GM12878 (cell line): ENCODE measurements around the gene SPARC. TPM values are rescaled to one million over a fixed set of nuclear protein-coding genes. Genes with fewer than 3 reads are reported as not detected.

ENCODE experiments used
- ATAC-seq: fragments of 200-7000 bp; cut with Tn5 transposase; 3 replicates; pipeline ENCODE4 v1.9.1; 2020; ENCODE audit warnings: mild to moderate bottlenecking, moderate library complexity
- BruUV-seq: library from RNA; stranded (reverse); fragments of 400-500 nt; replicated peaks from 2 replicates; lab custom pipeline; 2021; lab: Mats Ljungman, UMichigan
- CTCF ChIA-PET: fragments of 300-600 bp; sonication (Branson Sonifier 250); formaldehyde crosslinking; extraction: SDS; loops from one replicate; lab custom pipeline; 2021; ENCODE audit warnings: inconsistent platforms; lab: Yijun Ruan, JAX
- POLR2A ChIA-PET: fragments of 350-600 bp; formaldehyde crosslinking; extraction: SDS; loops from one replicate; lab custom pipeline; 2021; ENCODE audit warnings: inconsistent platforms; lab: Charles Lee
- RAD21 ChIA-PET: fragments of 300-600 bp; sonication (Branson Sonifier 250); formaldehyde crosslinking; loops from one replicate; lab custom pipeline; 2023; ENCODE audit warnings: antibody characterized with exemption; ENCODE audit not compliant: unreplicated experiment; lab: Charles Lee
- SMC1A ChIA-PET: fragments of 300-600 bp; sonication (Branson Sonifier 250); formaldehyde crosslinking; loops from one replicate; lab custom pipeline; 2023; ENCODE audit not compliant: unreplicated experiment, uncharacterized antibody; lab: Charles Lee
- DNase-seq: peaks from one replicate; pipeline ENCODE4 v3.0.0-alpha.2; 2011; ENCODE audit warnings: low read depth, low spot score
- FAIRE-seq: peaks from 3 replicates; lab custom pipeline; 2011; peaks lifted over from hg19 to GRCh38; lab: Jason Lieb, UNC
- H2AFZ ChIP-seq: 2 replicates; pipeline ENCODE4 v1.6.0; 2011; ENCODE audit warnings: low read depth, low read length, control low read depth; ENCODE audit not compliant: control insufficient read depth
- H3K27ac ChIP-seq: 2 replicates; pipeline ENCODE4 v1.5.1; 2011; ENCODE audit warnings: control low read depth; ENCODE audit not compliant: control insufficient read depth, insufficient read depth
- H3K27me3 ChIP-seq, 2 experiments: replicated peaks in 1 of 2; 2 replicates each; pipeline versions ENCODE4 v1.6.0 to v1.6.1; 2011; ENCODE audit warnings: low read length in 1 of 2; ENCODE audit not compliant: control insufficient read depth in 2 of 2, insufficient read depth in 2 of 2
- H3K36me3 ChIP-seq, 2 experiments: 2 replicates each; pipeline ENCODE4 v1.5.1; 2011; ENCODE audit warnings: low read length in 1 of 2; ENCODE audit not compliant: control insufficient read depth in 2 of 2, insufficient read depth in 2 of 2
- H3K4me1 ChIP-seq: 2 replicates; pipeline ENCODE4 v1.6.1; 2011; ENCODE audit warnings: mild to moderate bottlenecking, low read length, moderate library complexity, mixed read lengths; ENCODE audit not compliant: control insufficient read depth, insufficient read depth
- H3K4me2 ChIP-seq: 2 replicates; pipeline ENCODE4 v1.6.0; 2011; ENCODE audit warnings: control low read depth; ENCODE audit not compliant: control insufficient read depth, insufficient read depth
- H3K4me3 ChIP-seq: fragments of 200-600 bp; sonication (generic); 2 replicates; pipeline ENCODE4 v1.5.1; 2016
- H3K79me2 ChIP-seq: 2 replicates; pipeline ENCODE4 v1.6.0; 2011; ENCODE audit warnings: low read length; ENCODE audit not compliant: control insufficient read depth, insufficient read depth
- H3K9ac ChIP-seq: 2 replicates; pipeline ENCODE4 v1.8.0; 2011; ENCODE audit warnings: low read length, control low read depth, mixed read lengths; ENCODE audit not compliant: control insufficient read depth, insufficient read depth
- H3K9me3 ChIP-seq: replicated peaks from 3 replicates; pipeline ENCODE4 v1.5.1; 2011; ENCODE audit warnings: mild to moderate bottlenecking, low read length; ENCODE audit not compliant: control insufficient read depth, insufficient read depth
- H4K20me1 ChIP-seq: 2 replicates; pipeline ENCODE4 v1.6.0; 2011; ENCODE audit not compliant: control insufficient read depth, insufficient read depth
- BMI1 ChIP-seq: fragments of 450-650 bp; IDR thresholded peaks from 2 replicates; pipeline ENCODE4 v1.6.1; 2016; ENCODE audit warnings: mild to moderate bottlenecking, moderate library complexity, borderline replicate concordance
- FOXM1 ChIP-seq: IDR thresholded peaks from 2 replicates; pipeline ENCODE4 v1.6.1; 2012; ENCODE audit warnings: low read depth, mild to moderate bottlenecking, inconsistent platforms, low read length, moderate library complexity
- IKZF1 ChIP-seq: fragments of 450-650 bp; conservative IDR thresholded peaks from 2 replicates; pipeline ENCODE4 v1.6.1; 2017; ENCODE audit warnings: antibody characterized with exemption, mild to moderate bottlenecking
- IKZF2 ChIP-seq, 2 experiments: fragments of 450-650 bp; IDR thresholded peaks; 2 replicates each; pipeline ENCODE4 v1.6.1; 2017; ENCODE audit warnings: mild to moderate bottlenecking in 2 of 2, moderate library complexity in 2 of 2
- IRF5 ChIP-seq: fragments of 450-650 bp; IDR thresholded peaks from 2 replicates; pipeline ENCODE4 v1.6.1; 2017; ENCODE audit warnings: borderline replicate concordance
- NR2F1 ChIP-seq: fragments of 450-650 bp; conservative IDR thresholded peaks from 2 replicates; pipeline ENCODE4 v1.6.1; 2017; ENCODE audit warnings: mild to moderate bottlenecking
- NRF1 ChIP-seq: conservative IDR thresholded peaks from 2 replicates; pipeline ENCODE4 v1.6.1; 2011; ENCODE audit warnings: mild to moderate bottlenecking, low read depth, low read length, improper control_type of control experiment
- POU2F2 ChIP-seq: IDR thresholded peaks from 3 replicates; pipeline ENCODE4 v1.6.1; 2011; ENCODE audit warnings: low read depth, mild to moderate bottlenecking, low read length, borderline replicate concordance
- RAD21 ChIP-seq: IDR thresholded peaks from 2 replicates; pipeline ENCODE4 v1.6.1; 2011; ENCODE audit warnings: mild to moderate bottlenecking, low read depth, low read length, moderate library complexity; ENCODE audit not compliant: insufficient read depth
- RB1 ChIP-seq: fragments of 450-650 bp; formaldehyde crosslinking; IDR thresholded peaks from 2 replicates; pipeline ENCODE4 v1.6.1; 2017; ENCODE audit warnings: mild to moderate bottlenecking, borderline replicate concordance
- SKIL ChIP-seq: fragments of 450-650 bp; IDR thresholded peaks from 2 replicates; pipeline ENCODE4 v1.6.1; 2017; ENCODE audit warnings: mild to moderate bottlenecking, low read depth, inconsistent platforms; ENCODE audit not compliant: poor library complexity, severe bottlenecking
- SMARCA5 ChIP-seq: fragments of 450-650 bp; IDR thresholded peaks from 2 replicates; pipeline ENCODE4 v1.6.1; 2017; ENCODE audit warnings: mild to moderate bottlenecking
- SMC3 ChIP-seq: IDR thresholded peaks from 2 replicates; pipeline ENCODE4 v1.6.1; 2011; ENCODE audit warnings: low read length, improper control_type of control experiment, borderline replicate concordance
- TCF12 ChIP-seq: IDR thresholded peaks from 2 replicates; pipeline ENCODE4 v1.6.1; 2011; ENCODE audit warnings: low read depth, mild to moderate bottlenecking, low read length
- ZNF687 ChIP-seq: fragments of 450-650 bp; IDR thresholded peaks from 2 replicates; pipeline ENCODE4 v1.6.1; 2017; ENCODE audit warnings: mild to moderate bottlenecking, moderate library complexity
- WGBS: methylation state at CpG from one replicate; pipeline ENCODE4 v1.1.6; 2016; ENCODE audit warnings: low lambda C conversion rate; ENCODE audit not compliant: insufficient replicate concordance, insufficient coverage; ENCODE audit errors: missing lambda C conversion rate; 5-methylcytosine and 5-hydroxymethylcytosine counted together
- in situ Hi-C: fragments of 300-500 bp; cut with MboI; formaldehyde crosslinking; loops from 9 replicates; pipeline ENCODE4 v1.14.3; 2018; ENCODE audit warnings: mixed read lengths
- intact Hi-C: fragments of 100-400 bp; cut with micrococcal nuclease; formaldehyde crosslinking; loops from one replicate; pipeline ENCODE4 v1.14.2; 2022; ENCODE audit not compliant: unreplicated experiment
- polyA plus RNA-seq, 11 experiments: library from polyadenylated mRNA; depleted of rRNA in 4 of 11; unstranded in 6 of 11; stranded (reverse) in 5 of 11; fragments of >200 nt; fragmentation: Nextera tagmentation in 4 of 11; fragmentation: Illumina TruSeq in 1 of 11; extraction: Ambion mirVana in 4 of 11; extraction: Trizol in 1 of 11; gene quantifications; 1 replicate in 1 of 11; 2 replicates in 10 of 11; pipeline versions ENCODE4 v1.2.1 to v1.2.3, GENCODE V29; 2011 to 2016; ENCODE audit warnings: inconsistent platforms in 2 of 11, missing spikeins in 2 of 11, low read depth in 1 of 11
- total RNA-seq, 4 experiments: library from RNA; depleted of rRNA in 3 of 4; stranded (reverse); fragments of >200 nt in 3 of 4; fragmentation: Illumina TruSeq in 1 of 4; extraction: Trizol in 1 of 4; gene quantifications; 2 replicates each; pipeline versions ENCODE4 v1.2.1 to v1.2.3, GENCODE V29; 2013 to 2021

The SPARC gene
- total and polyA plus RNA-seq, 10 of the 15 experiments (the other 5 are each of a cell fraction or from before 2014, with no cell fraction given), result 29.6 to 154 (median 57.0) TPM

GRCh38 chr5:151659001-151659754 is 27.5 kb downstream of the SPARC start:
- peak; percentile 83 for ATAC-seq
- Histone ChIP-seq H3K9ac (no peak overlapping the region), H3K9me3 (no peaks in the 10 kb centered on the region), H3K79me2 (no peaks in the 10 kb centered on the region), H3K4me3 (no peak overlapping the region), H3K27me3 (no peaks in the 10 kb centered on the region; a peak in 1 of 4 replicates), H3K27ac (no peak overlapping the region), H3K4me1 (peaks cover 35% of the 10 kb centered on the region), H4K20me1 (no peaks in the 10 kb centered on the region), H3K4me2 (no peak overlapping the region), H2AFZ (peak overlapping the region; percentile 52), H3K36me3 (no peaks in the 10 kb centered on the region; a peak in 1 of 4 replicates)
- RAD21 ChIA-PET, result interaction anchor here (0.7 to 8.0 kb wide), 20 partner anchors 13 to 484 kb away, joined by 3 to 207 read pairs (median 6); partner anchors contain the start of gene G3BP1
- peak; percentile 41 for FAIRE-seq
- POLR2A ChIA-PET, result interaction anchor here (0.6 to 2.1 kb wide), 6 partner anchors 82 to 184 kb away, joined by 3 to 11 read pairs (median 4); partner anchors contain the start of gene G3BP1
- in situ Hi-C loops, result no loop called here
- SMC1A ChIA-PET, result interaction anchor here (0.6 to 12.1 kb wide), 26 partner anchors 11 to 691 kb away, joined by 3 to 256 read pairs (median 4); partner anchors contain the start of gene G3BP1
- DNase-seq, result peak; percentile 39
- CTCF ChIA-PET, result interaction anchor here (0.6 to 7.5 kb wide), 53 partner anchors 11 to 856 kb away, joined by 3 to 381 read pairs (median 4); partner anchors contain the start of genes ATOX1, G3BP1 and SLC36A1
- WGBS, result 29% methylated on average over 10 of the region's 10 CpGs
- intact Hi-C loops, result loop anchor here (1.0 to 10.0 kb wide), 5 partner anchors 62 to 688 kb away; partner anchors contain the start of gene G3BP1
- no TSS peak for BruUV-seq
- TF ChIP-seq IKZF2 (IDR thresholded peaks at IDR 0.05) (0 out of 4 replicates have a peak, but pooled peaks of 1 of the 2 experiments have one; percentile 29), ZNF687 (0 out of 2 replicates have a peak, but pooled peaks have one; percentile 29), SKIL (peak; percentile 34), NRF1 (no peak), TCF12 (0 out of 2 replicates have a peak, but pooled peaks have one; percentile 16), NR2F1 (peak; percentile 62), IKZF1 (0 out of 2 replicates have a peak, but pooled peaks have one; percentile 32), SMARCA5 (0 out of 2 replicates have a peak, but pooled peaks have one; percentile 76), SMC3 (peak; percentile 99), IRF5 (no peak), BMI1 (no peak), POU2F2 (peak; percentile 40; the same call in 1 of the 3 replicates), FOXM1 (peak; percentile 57; the same call in 1 of the 2 replicates), RB1 (0 out of 2 replicates have a peak, but pooled peaks have one; percentile 17), RAD21 (peak; percentile 96)
